ENCODE data around the gene UBE2I. TPM values are rescaled to one million over a fixed set of nuclear protein-coding genes. Genes with fewer than 3 reads are reported as not detected.

Gene UBE2I
- total and polyA plus RNA-seq, 2 of the 4 experiments (the other 2 are of a cell fraction): 30.8 to 140 TPM

DNA sequence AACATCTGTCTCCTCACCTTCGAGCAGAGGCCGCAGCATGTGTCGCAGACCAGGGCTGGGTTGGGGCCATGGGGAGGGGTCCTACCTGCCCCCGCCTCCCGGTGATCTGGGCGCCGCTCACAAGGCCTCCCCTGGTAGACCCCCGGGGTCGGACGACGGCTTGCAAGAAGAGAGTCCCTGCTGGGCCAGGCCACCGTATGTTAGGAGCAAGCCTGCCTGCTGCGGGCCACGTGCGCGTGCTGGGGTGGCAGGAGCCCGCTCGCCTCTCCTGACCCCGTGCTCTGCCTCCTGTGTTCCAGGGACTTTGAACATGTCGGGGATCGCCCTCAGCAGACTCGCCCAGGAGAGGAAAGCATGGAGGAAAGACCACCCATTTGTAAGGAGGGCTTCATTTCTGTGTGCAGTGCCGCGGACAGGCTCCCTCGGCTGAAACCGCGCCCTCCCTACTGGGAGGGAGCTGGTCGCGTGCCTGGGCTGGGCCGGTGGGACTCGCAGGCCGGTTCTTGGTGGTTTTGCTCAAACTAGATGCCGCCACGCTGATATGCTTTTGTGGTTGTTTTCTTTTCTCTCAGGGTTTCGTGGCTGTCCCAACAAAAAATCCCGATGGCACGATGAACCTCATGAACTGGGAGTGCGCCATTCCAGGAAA is 4.4 kb downstream of the UBE2I start:
- Histone ChIP-seq H3K79me1 (ENCODE audit: low read depth in 1 of 2, low read length in 2 of 2) (peaks cover under 1 to 41% of the 10 kb centered on the region in 2 experiments), H3K27me3 (ENCODE audit: control insufficient read depth, insufficient read depth, low read length) (no peaks in the 10 kb centered on the region), H4K91ac (ENCODE audit: insufficient read depth, low read depth, low read length) (no peak overlapping the region), H3K36me3 (ENCODE audit: control insufficient read depth, insufficient read depth, low read length) (peaks cover 58% of the 10 kb centered on the region), H2AK5ac (ENCODE audit: low read depth, low read length) (no peak overlapping the region), H2BK20ac (ENCODE audit: low read depth, low read length) (no peak overlapping the region), H3K56ac (ENCODE audit: extremely low read depth, insufficient read depth, low read length) (no peak overlapping the region), H3K4ac (ENCODE audit: low read depth, low read length) (no peak overlapping the region), H2AK9ac (replicated peaks; ENCODE audit: low read depth, low read length, poor library complexity) (no peak overlapping the region), H2BK120ac (ENCODE audit: low read depth, low read length) (no peak overlapping the region), H3K23ac (ENCODE audit: low read depth, low read length) (no peak overlapping the region), H3K14ac (replicated peaks; ENCODE audit: low read depth, low read length) (no peak overlapping the region), H4K20me1 (ENCODE audit: insufficient read depth, low read length) (peaks cover 89% of the 10 kb centered on the region), H2AFZ (replicated peaks; ENCODE audit: low read length, poor library complexity) (no peak overlapping the region), H2BK15ac (ENCODE audit: low read depth, low read length) (no peak overlapping the region), H3K9ac (ENCODE audit: low read depth, low read length) (no peak overlapping the region), H3K4me3 (ENCODE audit: insufficient read depth, low read depth, low read length) (no peak overlapping the region), H3K18ac (ENCODE audit: low read depth, low read length) (no peak overlapping the region), H3K9me3 (ENCODE audit: control insufficient read depth, insufficient read depth, low read length) (no peaks in the 10 kb centered on the region), H4K5ac (ENCODE audit: low read depth, low read length) (no peak overlapping the region), H3K27ac (ENCODE audit: insufficient read depth, low read length) (no peak overlapping the region), H3K4me2 (ENCODE audit: low read depth, low read length) (no peak overlapping the region), H2BK5ac (ENCODE audit: low read depth, low read length, poor library complexity, severe bottlenecking) (no peak overlapping the region), H3K9me1 (ENCODE audit: insufficient read depth, low read length) (peaks cover 6% of the 10 kb centered on the region), H4K8ac (ENCODE audit: low read depth in 2 of 2, low read length in 2 of 2) (no peak overlapping the region), H3K4me1 (ENCODE audit: control insufficient read depth, insufficient read depth, low read length) (peaks cover 15% of the 10 kb centered on the region)
- TF ChIP-seq MAZ (IDR thresholded peaks at IDR 0.05; ENCODE audit: borderline replicate concordance, low read depth, low read length) (no peak), RFX5 (IDR thresholded peaks at IDR 0.05; ENCODE audit: low read depth, low read length) (no peak), BHLHE40 (IDR thresholded peaks at IDR 0.05; ENCODE audit: low read depth, low read length) (no peak), POLR2A (IDR thresholded peaks at IDR 0.05; ENCODE audit: low read depth, low read length) (no peak), MAFK (IDR thresholded peaks at IDR 0.05; ENCODE audit: low read depth, low read length) (no peak), RAD21 (IDR thresholded peaks at IDR 0.05; ENCODE audit: low read length) (no peak), FOS (IDR thresholded peaks at IDR 0.05; ENCODE audit: low read depth, low read length) (no peak), CHD1 (IDR thresholded peaks at IDR 0.05; ENCODE audit: low read depth, low read length) (no peak), SMC3 (IDR thresholded peaks at IDR 0.05; ENCODE audit: low read depth, low read length) (no peak), MXI1 (IDR thresholded peaks at IDR 0.05; ENCODE audit: borderline replicate concordance, low read depth, low read length) (no peak), CEBPB (IDR thresholded peaks at IDR 0.05; ENCODE audit: low read depth, low read length) (no peak), NFE2L2 (IDR thresholded peaks at IDR 0.05; ENCODE audit: low read depth, low read length) (no peak), RCOR1 (IDR thresholded peaks at IDR 0.05; ENCODE audit: insufficient replicate concordance, low read length) (no peak)
- TF ChIP-seq, protein P1, sequence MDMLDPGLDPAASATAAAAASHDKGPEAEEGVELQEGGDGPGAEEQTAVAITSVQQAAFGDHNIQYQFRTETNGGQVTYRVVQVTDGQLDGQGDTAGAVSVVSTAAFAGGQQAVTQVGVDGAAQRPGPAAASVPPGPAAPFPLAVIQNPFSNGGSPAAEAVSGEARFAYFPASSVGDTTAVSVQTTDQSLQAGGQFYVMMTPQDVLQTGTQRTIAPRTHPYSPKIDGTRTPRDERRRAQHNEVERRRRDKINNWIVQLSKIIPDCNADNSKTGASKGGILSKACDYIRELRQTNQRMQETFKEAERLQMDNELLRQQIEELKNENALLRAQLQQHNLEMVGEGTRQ (IDR thresholded peaks at IDR 0.05; ENCODE audit: low read depth, low read length): no peak
- TF ChIP-seq, protein P2, sequence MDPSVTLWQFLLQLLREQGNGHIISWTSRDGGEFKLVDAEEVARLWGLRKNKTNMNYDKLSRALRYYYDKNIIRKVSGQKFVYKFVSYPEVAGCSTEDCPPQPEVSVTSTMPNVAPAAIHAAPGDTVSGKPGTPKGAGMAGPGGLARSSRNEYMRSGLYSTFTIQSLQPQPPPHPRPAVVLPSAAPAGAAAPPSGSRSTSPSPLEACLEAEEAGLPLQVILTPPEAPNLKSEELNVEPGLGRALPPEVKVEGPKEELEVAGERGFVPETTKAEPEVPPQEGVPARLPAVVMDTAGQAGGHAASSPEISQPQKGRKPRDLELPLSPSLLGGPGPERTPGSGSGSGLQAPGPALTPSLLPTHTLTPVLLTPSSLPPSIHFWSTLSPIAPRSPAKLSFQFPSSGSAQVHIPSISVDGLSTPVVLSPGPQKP (IDR thresholded peaks at IDR 0.05; ENCODE audit: borderline replicate concordance, low read depth, low read length): no peak
- TF ChIP-seq, protein P3, sequence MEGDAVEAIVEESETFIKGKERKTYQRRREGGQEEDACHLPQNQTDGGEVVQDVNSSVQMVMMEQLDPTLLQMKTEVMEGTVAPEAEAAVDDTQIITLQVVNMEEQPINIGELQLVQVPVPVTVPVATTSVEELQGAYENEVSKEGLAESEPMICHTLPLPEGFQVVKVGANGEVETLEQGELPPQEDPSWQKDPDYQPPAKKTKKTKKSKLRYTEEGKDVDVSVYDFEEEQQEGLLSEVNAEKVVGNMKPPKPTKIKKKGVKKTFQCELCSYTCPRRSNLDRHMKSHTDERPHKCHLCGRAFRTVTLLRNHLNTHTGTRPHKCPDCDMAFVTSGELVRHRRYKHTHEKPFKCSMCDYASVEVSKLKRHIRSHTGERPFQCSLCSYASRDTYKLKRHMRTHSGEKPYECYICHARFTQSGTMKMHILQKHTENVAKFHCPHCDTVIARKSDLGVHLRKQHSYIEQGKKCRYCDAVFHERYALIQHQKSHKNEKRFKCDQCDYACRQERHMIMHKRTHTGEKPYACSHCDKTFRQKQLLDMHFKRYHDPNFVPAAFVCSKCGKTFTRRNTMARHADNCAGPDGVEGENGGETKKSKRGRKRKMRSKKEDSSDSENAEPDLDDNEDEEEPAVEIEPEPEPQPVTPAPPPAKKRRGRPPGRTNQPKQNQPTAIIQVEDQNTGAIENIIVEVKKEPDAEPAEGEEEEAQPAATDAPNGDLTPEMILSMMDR (conservative IDR thresholded peaks at IDR 0.05; ENCODE audit: low read depth, low read length): no peak
- intact Hi-C loops (cut with micrococcal nuclease): no loop called here
- no TSS peak for BruUV-seq (replicated peaks)
- in situ Hi-C loops (cut with MboI; ENCODE audit: low sequenced_read_pairs): no loop called here
- dilution Hi-C loops (cut with HindIII; ENCODE audit: low sequenced_read_pairs, unreplicated experiment): no loop called here
- CTCF ChIA-PET: no interaction called here
- POLR2A ChIA-PET (ENCODE audit: unreplicated experiment): no interaction called here
- WGBS, 2 experiments (ENCODE audit: extremely low coverage in 2 of 2, insufficient read length in 1 of 2): 96% methylated on average over 14 of the region's 38 CpGs; no CpG with 5 or more reads in 1 of the 2 experiments
- no peak for DNase-seq
- ATAC-seq (ENCODE audit: low read depth): no peak
